Thoracic aorta (tissue), 2 donors: ENCODE results near the gene SCUBE2. TPM values are rescaled to one million over a fixed set of nuclear protein-coding genes. Genes with fewer than 3 reads are reported as not detected.
"Not testable (repeated sequence)": the region's sequence is repeated elsewhere in the genome, so short reads cannot be mapped to it uniquely, and the experiment has no call there.

Source experiments
- ATAC-seq: fragments of 150-250 bp; one replicate; pipeline ENCODE4 v1.8.0; 2017; ENCODE audit warnings: low read depth; ENCODE audit not compliant: insufficient number of reproducible peaks, low FRiP score
- DNase-seq: peaks from one replicate; pipeline ENCODE4 v3.0.0-alpha.2; 2020; ENCODE audit warnings: low spot score
- H3K27ac ChIP-seq, 2 donors: fragments of 200-600 bp; sonication (generic); 1 replicate in 1 of 2; 2 replicates in 1 of 2; pipeline ENCODE4 v1.5.1; 2016; ENCODE audit warnings: mild to moderate bottlenecking in 2 of 2, moderate library complexity in 2 of 2
- H3K27me3 ChIP-seq: fragments of 200-600 bp; sonication (generic); replicated peaks from 2 replicates; pipeline ENCODE4 v1.6.0; 2016; ENCODE audit warnings: mild to moderate bottlenecking; ENCODE audit not compliant: insufficient read depth
- H3K36me3 ChIP-seq: fragments of 200-600 bp; sonication (generic); one replicate; pipeline ENCODE4 v1.5.1; 2016
- H3K4me1 ChIP-seq, 2 donors: fragments of 200-600 bp; sonication (generic); 1 replicate in 1 of 2; 2 replicates in 1 of 2; pipeline versions ENCODE4 v1.5.1 to v1.6.0; 2016; ENCODE audit warnings: low read depth in 2 of 2, mild to moderate bottlenecking in 1 of 2; ENCODE audit not compliant: control insufficient read depth in 1 of 2
- H3K4me3 ChIP-seq: fragments of 200-600 bp; sonication (generic); 2 replicates; pipeline ENCODE4 v1.5.1; 2016; ENCODE audit warnings: mild to moderate bottlenecking
- H3K9me3 ChIP-seq: fragments of 200-600 bp; sonication (generic); 2 replicates; pipeline ENCODE4 v1.5.1; 2016
- CTCF ChIP-seq: fragments of 200-600 bp; sonication (generic); IDR thresholded peaks from one replicate; pipeline ENCODE4 v1.5.1; 2019; ENCODE audit warnings: antibody characterized with exemption
- total RNA-seq, 2 donors: library from RNA; depleted of rRNA; stranded (reverse); fragments of >200 nt; gene quantifications; one replicate each; pipeline versions ENCODE4 v1.1.0 to v1.2.3, GENCODE V29; 2016

SCUBE2 gene
- total RNA-seq, 2 donors from 2014 or later = 1.2 to 3.9 TPM

- Histone ChIP-seq H3K9me3 (no peaks in the 10 kb centered on the region), H3K27ac (no peak overlapping the region), H3K4me3 (no peak overlapping the region), H3K27me3 (no peaks in the 10 kb centered on the region), H3K4me1 (peaks cover 3% of the 10 kb centered on the region in 2 donors), H3K36me3 (no peaks in the 10 kb centered on the region)
- DNase-seq = no peak
- ATAC-seq = no peak
- no peak for TF ChIP-seq CTCF
Measured at GRCh38 chr11:8998017-8998416, 93.4 kb downstream of the SCUBE2 start.

- TF ChIP-seq CTCF = no peak
Measured at GRCh38 chr11:8997451-8997850, 93.9 kb downstream of the SCUBE2 start.

GRCh38 chr11:8989453-8989852 is 101.9 kb downstream of the SCUBE2 start:
- no peaks in the 10 kb centered on the region for H3K36me3 ChIP-seq
- DNase-seq (no peak), ATAC-seq (peak; percentile 50)
- no peaks in the 10 kb centered on the region for H3K9me3 ChIP-seq
- no peak overlapping the region for H3K4me3 ChIP-seq
- TF ChIP-seq CTCF = no peak
- H3K4me1 ChIP-seq = peaks cover 0 to 6% of the 10 kb centered on the region in 2 donors
- no peaks in the 10 kb centered on the region for H3K27me3 ChIP-seq
- H3K27ac ChIP-seq = no peak overlapping the region

More at GRCh38 chr11:8997451-8997850, 93.9 kb downstream of the SCUBE2 start:
- DNase-seq (no peak), ATAC-seq (no peak)
- no peaks in the 10 kb centered on the region for H3K4me1 ChIP-seq
- no peak overlapping the region for H3K4me3 ChIP-seq
- H3K36me3 ChIP-seq = no peaks in the 10 kb centered on the region
- no peaks in the 10 kb centered on the region for H3K27me3 ChIP-seq
- H3K9me3 ChIP-seq = no peaks in the 10 kb centered on the region
- no peak overlapping the region for H3K27ac ChIP-seq

- no peak for TF ChIP-seq CTCF
- Histone ChIP-seq H3K9me3 (no peaks in the 10 kb centered on the region), H3K27ac (no peak overlapping the region), H3K27me3 (no peaks in the 10 kb centered on the region), H3K4me1 (peaks cover 0 to 6% of the 10 kb centered on the region in 2 donors), H3K4me3 (no peak overlapping the region), H3K36me3 (no peaks in the 10 kb centered on the region)
- DNase-seq = no peak
- no peak for ATAC-seq
Measured at GRCh38 chr11:8988329-8989234, 102.8 kb downstream of the SCUBE2 start.

- no peak overlapping the region for H3K4me3 ChIP-seq
Measured at GRCh38 chr11:8987446-8987845, 104.0 kb downstream of the SCUBE2 start.

GRCh38 chr11:8986772-8987171 is 104.6 kb downstream of the SCUBE2 start:
- not testable (repeated sequence) for ATAC-seq, DNase-seq, H3K4me3 ChIP-seq, H3K36me3 ChIP-seq, H3K27ac ChIP-seq, H3K27me3 ChIP-seq, H3K4me1 ChIP-seq, H3K9me3 ChIP-seq

More at GRCh38 chr11:8987446-8987845, 104.0 kb downstream of the SCUBE2 start:
- Histone ChIP-seq H3K9me3 (no peaks in the 10 kb centered on the region), H3K36me3 (no peaks in the 10 kb centered on the region), H3K27ac (no peak overlapping the region), H3K4me1 (peaks cover 0 to 6% of the 10 kb centered on the region in 2 donors), H3K27me3 (no peaks in the 10 kb centered on the region)
- DNase-seq (no peak), ATAC-seq (no peak)
- no peak for TF ChIP-seq CTCF
